Measurements from ENCODE around the gene DPEP1.

- TF ChIP-seq CTCF (IDR thresholded peaks at IDR 0.05; ENCODE audit: low read length) (no peak), EZH2 (IDR thresholded peaks at IDR 0.05; ENCODE audit: borderline replicate concordance, low read length) (no peak)
Observed at GRCh38 chr16:89600956-89601355, 12.5 kb upstream of the DPEP1 start.
